Ishikawa (cell line): ENCODE measurements around the gene ABCC3.

Experiments
- CEBPB ChIP-seq: IDR thresholded peaks from 2 replicates; pipeline ENCODE4 v1.6.1; 2012
- CREB1 ChIP-seq: IDR thresholded peaks from 2 replicates; pipeline ENCODE4 v1.6.1; 2012; ENCODE audit warnings: low read depth
- EGR1 ChIP-seq: IDR thresholded peaks from 2 replicates; pipeline ENCODE4 v1.6.1; 2012
- EP300 ChIP-seq: IDR thresholded peaks from 2 replicates; pipeline ENCODE4 v1.6.1; 2012; ENCODE audit warnings: borderline replicate concordance
- FOXM1 ChIP-seq: IDR thresholded peaks from 2 replicates; pipeline ENCODE4 v1.6.1; 2012; ENCODE audit warnings: low read depth, borderline replicate concordance
- NFIC ChIP-seq: IDR thresholded peaks from 2 replicates; pipeline ENCODE4 v1.6.1; 2012
- RAD21 ChIP-seq: IDR thresholded peaks from 2 replicates; pipeline ENCODE4 v1.6.1; 2012; ENCODE audit warnings: low read depth
- TAF1 ChIP-seq: IDR thresholded peaks from 2 replicates; pipeline ENCODE4 v1.6.1; 2012; ENCODE audit warnings: low read depth, mild to moderate bottlenecking
- TCF12 ChIP-seq: IDR thresholded peaks from 2 replicates; pipeline ENCODE4 v1.6.1; 2012; ENCODE audit warnings: low read depth
- TEAD4 ChIP-seq: IDR thresholded peaks from 2 replicates; pipeline ENCODE4 v1.6.1; 2012
- YY1 ChIP-seq: IDR thresholded peaks from 2 replicates; pipeline ENCODE4 v1.6.1; 2012; ENCODE audit warnings: low read depth
- ZBTB7A ChIP-seq: IDR thresholded peaks from 2 replicates; pipeline ENCODE4 v1.6.1; 2012; ENCODE audit warnings: low read depth
- TF ChIP-seq, protein P1 (sequence below): IDR thresholded peaks from 2 replicates; pipeline ENCODE4 v1.6.1; 2012
- TF ChIP-seq, protein P2 (sequence below): IDR thresholded peaks from 2 replicates; pipeline ENCODE4 v1.6.1; 2012
- TF ChIP-seq, protein P3 (sequence below): IDR thresholded peaks from 2 replicates; pipeline ENCODE4 v1.6.1; 2012; ENCODE audit warnings: low read depth, mild to moderate bottlenecking

The ABCC3 gene

DNA sequence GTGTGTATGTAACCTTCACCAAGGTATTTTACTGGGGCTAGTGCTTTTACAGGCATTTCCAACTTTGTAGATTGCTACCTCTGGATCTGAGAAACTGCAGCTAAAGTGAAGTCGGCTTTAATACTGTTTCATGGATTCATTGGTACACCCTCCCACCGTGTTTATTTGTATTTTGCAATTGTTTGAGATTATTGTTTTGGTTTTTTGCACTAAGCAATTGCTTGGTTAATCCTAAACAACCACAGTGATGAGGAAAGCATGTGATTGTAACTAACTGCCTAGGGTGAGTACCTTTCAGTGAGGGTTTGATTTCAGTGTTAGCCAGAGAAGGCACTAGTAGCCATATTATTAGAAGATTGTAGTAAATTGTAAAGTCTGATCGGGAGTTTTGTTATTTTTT is 88.1 kb downstream of the ABCC3 start:
- TF ChIP-seq RAD21 (no peak), CEBPB (no peak), TCF12 (no peak), YY1 (no peak), CREB1 (no peak)
- TF ChIP-seq, protein P1, sequence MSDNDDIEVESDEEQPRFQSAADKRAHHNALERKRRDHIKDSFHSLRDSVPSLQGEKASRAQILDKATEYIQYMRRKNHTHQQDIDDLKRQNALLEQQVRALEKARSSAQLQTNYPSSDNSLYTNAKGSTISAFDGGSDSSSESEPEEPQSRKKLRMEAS, result no peak

- TF ChIP-seq CREB1, result no peak
- no peak for TF ChIP-seq RAD21
- TF ChIP-seq YY1, result no peak
- TF ChIP-seq CEBPB, result no peak
- no peak for TF ChIP-seq TCF12
- TF ChIP-seq ZBTB7A, result no peak
- TF ChIP-seq, protein P2, sequence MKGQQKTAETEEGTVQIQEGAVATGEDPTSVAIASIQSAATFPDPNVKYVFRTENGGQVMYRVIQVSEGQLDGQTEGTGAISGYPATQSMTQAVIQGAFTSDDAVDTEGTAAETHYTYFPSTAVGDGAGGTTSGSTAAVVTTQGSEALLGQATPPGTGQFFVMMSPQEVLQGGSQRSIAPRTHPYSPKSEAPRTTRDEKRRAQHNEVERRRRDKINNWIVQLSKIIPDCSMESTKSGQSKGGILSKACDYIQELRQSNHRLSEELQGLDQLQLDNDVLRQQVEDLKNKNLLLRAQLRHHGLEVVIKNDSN, result no peak
- TF ChIP-seq, protein P3, sequence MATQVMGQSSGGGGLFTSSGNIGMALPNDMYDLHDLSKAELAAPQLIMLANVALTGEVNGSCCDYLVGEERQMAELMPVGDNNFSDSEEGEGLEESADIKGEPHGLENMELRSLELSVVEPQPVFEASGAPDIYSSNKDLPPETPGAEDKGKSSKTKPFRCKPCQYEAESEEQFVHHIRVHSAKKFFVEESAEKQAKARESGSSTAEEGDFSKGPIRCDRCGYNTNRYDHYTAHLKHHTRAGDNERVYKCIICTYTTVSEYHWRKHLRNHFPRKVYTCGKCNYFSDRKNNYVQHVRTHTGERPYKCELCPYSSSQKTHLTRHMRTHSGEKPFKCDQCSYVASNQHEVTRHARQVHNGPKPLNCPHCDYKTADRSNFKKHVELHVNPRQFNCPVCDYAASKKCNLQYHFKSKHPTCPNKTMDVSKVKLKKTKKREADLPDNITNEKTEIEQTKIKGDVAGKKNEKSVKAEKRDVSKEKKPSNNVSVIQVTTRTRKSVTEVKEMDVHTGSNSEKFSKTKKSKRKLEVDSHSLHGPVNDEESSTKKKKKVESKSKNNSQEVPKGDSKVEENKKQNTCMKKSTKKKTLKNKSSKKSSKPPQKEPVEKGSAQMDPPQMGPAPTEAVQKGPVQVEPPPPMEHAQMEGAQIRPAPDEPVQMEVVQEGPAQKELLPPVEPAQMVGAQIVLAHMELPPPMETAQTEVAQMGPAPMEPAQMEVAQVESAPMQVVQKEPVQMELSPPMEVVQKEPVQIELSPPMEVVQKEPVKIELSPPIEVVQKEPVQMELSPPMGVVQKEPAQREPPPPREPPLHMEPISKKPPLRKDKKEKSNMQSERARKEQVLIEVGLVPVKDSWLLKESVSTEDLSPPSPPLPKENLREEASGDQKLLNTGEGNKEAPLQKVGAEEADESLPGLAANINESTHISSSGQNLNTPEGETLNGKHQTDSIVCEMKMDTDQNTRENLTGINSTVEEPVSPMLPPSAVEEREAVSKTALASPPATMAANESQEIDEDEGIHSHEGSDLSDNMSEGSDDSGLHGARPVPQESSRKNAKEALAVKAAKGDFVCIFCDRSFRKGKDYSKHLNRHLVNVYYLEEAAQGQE, result no peak
- no peak for TF ChIP-seq EGR1
- no peak for TF ChIP-seq TAF1
- no peak for TF ChIP-seq TEAD4
- TF ChIP-seq FOXM1, result no peak
- TF ChIP-seq, protein P1, result no peak
- no peak for TF ChIP-seq EP300
- TF ChIP-seq NFIC, result no peak
These were observed 91.3 kb downstream of the ABCC3 start for GRCh38 chr17:50725769-50726655.

DNA sequence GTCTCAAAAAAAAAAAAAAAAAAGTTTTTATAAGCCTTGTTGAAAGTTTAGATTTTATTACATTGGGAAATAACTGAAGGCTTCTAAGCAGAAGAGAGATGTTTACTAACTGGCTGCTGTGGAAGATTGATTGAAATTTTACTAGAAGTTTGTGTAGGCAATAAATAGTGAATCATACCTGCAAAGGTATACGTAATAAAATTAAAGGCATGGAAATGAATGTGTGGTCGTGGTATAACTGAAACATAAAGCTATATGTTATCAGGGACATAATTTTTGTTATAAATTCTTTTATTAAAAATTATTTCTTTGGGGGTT is 93.4 kb downstream of the ABCC3 start:
- TF ChIP-seq TCF12, result no peak
- no peak for TF ChIP-seq YY1
- TF ChIP-seq, protein P2, result no peak
- TF ChIP-seq CREB1, result no peak
- TF ChIP-seq, protein P3, result no peak
- TF ChIP-seq CEBPB, result no peak
- TF ChIP-seq, protein P1, result no peak
- TF ChIP-seq RAD21, result no peak
- TF ChIP-seq EGR1, result no peak
- TF ChIP-seq FOXM1, result no peak
- no peak for TF ChIP-seq EP300
- no peak for TF ChIP-seq TEAD4
- no peak for TF ChIP-seq TAF1
- TF ChIP-seq ZBTB7A, result no peak
- no peak for TF ChIP-seq NFIC

GRCh38 chr17:50728881-50729765 is 94.4 kb downstream of the ABCC3 start:
- TF ChIP-seq EGR1 (no peak), CEBPB (no peak), ZBTB7A (no peak), RAD21 (no peak), NFIC (no peak), TAF1 (no peak), TEAD4 (no peak)
- TF ChIP-seq, protein P2, result no peak
- TF ChIP-seq, protein P1, result no peak
- TF ChIP-seq, protein P3, result no peak
